Tibial nerve (tissue), 4 donors: ENCODE results near the gene INTS6L. TPM values are rescaled to one million over a fixed set of nuclear protein-coding genes. Genes with fewer than 3 reads are reported as not detected.

Experiments used
- DNase-seq, 2 donors: peaks; one replicate each; pipeline ENCODE4 v3.0.0-alpha.2; 2019; ENCODE audit warnings: low spot score in 2 of 2
- H3K27ac ChIP-seq, 4 donors: fragments of 200-600 bp; sonication (generic) in 3 of 4; one replicate each; pipeline ENCODE4 v1.5.1; 2017 to 2019; ENCODE audit warnings: mild to moderate bottlenecking in 1 of 4
- H3K27me3 ChIP-seq, 2 donors: fragments of 200-600 bp; sonication (generic) in 1 of 2; one replicate each; pipeline versions ENCODE4 v1.5.1 to v1.6.0; 2017 to 2019
- H3K36me3 ChIP-seq, 3 donors: fragments of 200-600 bp; sonication (generic); one replicate each; pipeline ENCODE4 v1.5.1; 2018 to 2019
- H3K4me1 ChIP-seq, 4 donors: fragments of 200-600 bp; sonication (generic) in 3 of 4; one replicate each; pipeline ENCODE4 v1.5.1; 2017 to 2019
- H3K4me3 ChIP-seq, 4 donors: fragments of 200-600 bp; sonication (generic) in 3 of 4; one replicate each; pipeline ENCODE4 v1.5.1; 2017 to 2019; ENCODE audit warnings: mild to moderate bottlenecking in 1 of 4, moderate library complexity in 1 of 4
- H3K9me3 ChIP-seq, 4 donors: fragments of 200-600 bp; sonication (generic) in 3 of 4; one replicate each; pipeline ENCODE4 v1.5.1; 2017 to 2019
- EP300 ChIP-seq, 2 donors: sonication (generic); formaldehyde crosslinking; IDR thresholded peaks; one replicate each; pipeline ENCODE4 v1.6.1; 2017; ENCODE audit warnings: antibody characterized with exemption in 2 of 2, mild to moderate bottlenecking in 1 of 2
- POLR2A ChIP-seq, 2 donors: fragments of 450-650 bp; IDR thresholded peaks; one replicate each; pipeline ENCODE4 v1.6.1; 2017; ENCODE audit warnings: antibody characterized with exemption in 2 of 2, mild to moderate bottlenecking in 2 of 2, moderate library complexity in 2 of 2
- WGBS, 2 donors: methylation state at CpG; one replicate each; pipeline ENCODE4 v1.1.5; 2018; 5-methylcytosine and 5-hydroxymethylcytosine counted together
- total RNA-seq, 4 donors: library from RNA; depleted of rRNA; stranded (reverse); fragments of >200 nt; gene quantifications; one replicate each; pipeline ENCODE4 v1.1.0, GENCODE V29; 2016
- TF ChIP-seq, protein P1 (sequence below), 5 experiments: fragments of 200-600 bp in 3 of 5; fragments of 450-650 bp in 2 of 5; sonication (generic) in 3 of 5; IDR thresholded peaks; one replicate each; pipeline ENCODE4 v1.5.1; 2016 to 2019; ENCODE audit warnings: antibody characterized with exemption in 5 of 5, mild to moderate bottlenecking in 3 of 5, moderate library complexity in 2 of 5

Gene INTS6L
- total RNA-seq, 4 donors from 2014 or later: 12.1 to 34.3 (median 13.9) TPM

DNA sequence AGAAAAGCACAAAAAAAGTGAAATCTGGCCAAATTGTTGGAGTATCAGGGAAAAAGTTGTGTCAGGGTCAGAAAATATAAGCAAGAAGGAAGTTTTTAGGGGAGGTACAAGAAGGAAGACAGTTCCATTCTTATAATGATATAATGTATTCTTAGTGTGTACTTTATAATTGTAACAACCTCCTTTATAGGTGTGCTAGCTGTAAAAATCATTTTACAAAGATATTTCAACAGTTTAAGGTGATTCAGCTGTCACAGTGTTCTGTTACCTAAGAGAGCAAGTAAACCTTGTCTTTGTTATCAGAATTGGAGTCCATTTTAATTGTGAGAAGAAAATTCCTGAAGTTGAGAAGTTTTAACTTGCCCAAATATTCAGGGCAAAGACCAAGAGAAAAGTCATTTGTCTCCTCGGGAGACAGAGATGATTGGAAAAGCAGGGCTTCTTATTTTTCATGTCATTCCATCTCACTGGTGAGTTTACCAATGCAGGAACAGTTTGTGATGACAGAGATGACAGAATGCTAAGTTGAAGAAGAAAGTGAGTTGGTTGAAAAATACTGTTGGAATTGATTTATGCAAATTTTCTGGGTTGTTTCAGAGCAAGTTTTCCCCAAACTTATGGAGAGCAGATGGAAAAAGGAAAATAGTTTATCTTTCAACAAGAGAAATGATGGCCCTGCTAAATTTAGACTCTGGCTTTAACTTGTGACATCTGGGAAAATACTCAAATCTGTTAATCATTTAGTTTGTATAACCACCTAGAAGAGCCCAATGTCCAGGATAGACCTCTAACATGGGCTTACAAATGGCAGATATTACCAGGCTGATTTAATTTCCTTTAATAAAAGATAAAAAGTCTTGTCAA, 14.8 kb downstream of the INTS6L start:
- TF ChIP-seq POLR2A (IDR thresholded peaks at IDR 0.05): no peak
- TF ChIP-seq, protein P1, sequence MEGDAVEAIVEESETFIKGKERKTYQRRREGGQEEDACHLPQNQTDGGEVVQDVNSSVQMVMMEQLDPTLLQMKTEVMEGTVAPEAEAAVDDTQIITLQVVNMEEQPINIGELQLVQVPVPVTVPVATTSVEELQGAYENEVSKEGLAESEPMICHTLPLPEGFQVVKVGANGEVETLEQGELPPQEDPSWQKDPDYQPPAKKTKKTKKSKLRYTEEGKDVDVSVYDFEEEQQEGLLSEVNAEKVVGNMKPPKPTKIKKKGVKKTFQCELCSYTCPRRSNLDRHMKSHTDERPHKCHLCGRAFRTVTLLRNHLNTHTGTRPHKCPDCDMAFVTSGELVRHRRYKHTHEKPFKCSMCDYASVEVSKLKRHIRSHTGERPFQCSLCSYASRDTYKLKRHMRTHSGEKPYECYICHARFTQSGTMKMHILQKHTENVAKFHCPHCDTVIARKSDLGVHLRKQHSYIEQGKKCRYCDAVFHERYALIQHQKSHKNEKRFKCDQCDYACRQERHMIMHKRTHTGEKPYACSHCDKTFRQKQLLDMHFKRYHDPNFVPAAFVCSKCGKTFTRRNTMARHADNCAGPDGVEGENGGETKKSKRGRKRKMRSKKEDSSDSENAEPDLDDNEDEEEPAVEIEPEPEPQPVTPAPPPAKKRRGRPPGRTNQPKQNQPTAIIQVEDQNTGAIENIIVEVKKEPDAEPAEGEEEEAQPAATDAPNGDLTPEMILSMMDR (IDR thresholded peaks at IDR 0.05): no peak
- TF ChIP-seq EP300 (IDR thresholded peaks at IDR 0.05): no peak
- 45 to 56% methylated on average over 1 of the region's 1 CpG for WGBS, 2 donors
- Histone ChIP-seq H3K27ac (no peak overlapping the region), H3K4me3 (no peak overlapping the region), H3K27me3 (peaks cover 0 to 9% of the 10 kb centered on the region in 2 donors), H3K4me1 (no peaks in the 10 kb centered on the region), H3K9me3 (no peaks in the 10 kb centered on the region), H3K36me3 (no peaks in the 10 kb centered on the region)
- no peak for DNase-seq

DNA sequence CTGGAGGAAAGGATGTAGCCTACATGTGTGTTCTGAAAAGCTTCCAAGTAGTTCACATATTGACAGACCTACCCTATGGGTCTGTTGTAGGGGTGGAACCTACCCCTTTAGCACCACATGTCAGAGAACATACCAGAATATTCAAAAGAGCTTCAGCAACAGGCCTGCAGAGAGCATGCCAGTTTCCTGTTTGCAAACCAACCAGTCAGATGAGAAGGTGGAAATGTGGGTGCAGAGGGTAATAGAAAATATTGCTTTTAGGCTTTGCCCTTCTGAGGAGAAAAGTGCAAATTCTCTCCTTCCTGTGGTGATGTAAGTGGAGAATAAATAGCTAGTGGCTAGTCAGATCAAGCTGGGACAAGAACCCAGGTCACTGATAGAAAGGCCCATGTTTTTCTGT, 16.4 kb downstream of the INTS6L start:
- DNase-seq: no peak
- H3K4me1 ChIP-seq: no peaks in the 10 kb centered on the region
- H3K4me3 ChIP-seq: no peak overlapping the region
- TF ChIP-seq POLR2A (IDR thresholded peaks at IDR 0.05) (no peak), EP300 (IDR thresholded peaks at IDR 0.05) (no peak)
- TF ChIP-seq, protein P1 (IDR thresholded peaks at IDR 0.05): no peak
- no peaks in the 10 kb centered on the region for H3K9me3 ChIP-seq
- H3K27ac ChIP-seq: no peak overlapping the region
- H3K36me3 ChIP-seq: no peaks in the 10 kb centered on the region
- H3K27me3 ChIP-seq: peaks cover 0 to 5% of the 10 kb centered on the region in 2 donors

DNA sequence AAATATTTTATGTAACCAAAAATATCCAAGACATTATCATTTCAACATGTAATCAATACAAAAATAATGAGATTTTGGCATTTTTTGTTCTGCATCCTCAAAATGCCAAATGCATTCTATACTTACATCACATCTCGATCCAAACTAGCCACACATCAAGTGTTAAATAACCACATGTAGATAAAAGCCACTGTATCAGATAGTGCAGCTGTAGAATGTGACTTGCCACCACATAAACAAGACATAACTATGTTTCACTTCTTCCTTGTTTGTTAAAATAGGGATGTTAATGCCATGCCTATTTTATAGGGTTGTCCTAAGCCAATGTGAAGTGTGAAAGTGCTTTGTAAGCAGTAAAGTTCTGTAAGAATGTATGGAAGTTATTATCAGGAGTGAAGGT, 20.9 kb downstream of the INTS6L start:
- no peak for DNase-seq
- Histone ChIP-seq H3K4me1 (peaks cover 0 to 6% (median 0%) of the 10 kb centered on the region in 4 donors), H3K36me3 (no peaks in the 10 kb centered on the region), H3K27me3 (no peaks in the 10 kb centered on the region), H3K4me3 (no peak overlapping the region), H3K9me3 (no peaks in the 10 kb centered on the region), H3K27ac (no peak overlapping the region)
- TF ChIP-seq POLR2A (IDR thresholded peaks at IDR 0.05): no peak
- TF ChIP-seq, protein P1 (IDR thresholded peaks at IDR 0.05): no peak
- TF ChIP-seq EP300 (IDR thresholded peaks at IDR 0.05): no peak
- WGBS, 2 donors: 57 to 93% methylated on average over 1 of the region's 1 CpG

DNA sequence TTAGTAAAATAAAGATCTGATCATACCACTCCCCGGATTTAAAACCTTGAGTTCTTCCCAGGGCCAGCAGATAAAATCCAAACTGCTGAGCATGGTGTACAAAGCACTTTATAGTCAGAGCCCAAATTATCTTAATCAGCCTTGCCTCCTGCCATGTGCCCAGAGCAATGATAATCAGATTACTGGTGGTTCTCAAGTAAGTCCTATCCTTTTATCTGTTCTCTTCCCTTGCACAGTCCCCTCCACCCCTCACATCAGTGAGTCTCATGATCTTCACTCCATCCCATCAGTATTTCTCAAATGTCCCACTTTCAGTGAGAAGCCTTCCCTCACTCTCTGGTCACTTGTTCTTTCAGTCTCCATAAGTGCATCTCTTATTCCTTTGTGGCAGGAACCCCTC, 22.7 kb downstream of the INTS6L start:
- Histone ChIP-seq H3K4me3 (no peak overlapping the region), H3K27ac (no peak overlapping the region), H3K9me3 (no peaks in the 10 kb centered on the region), H3K27me3 (peaks cover 0 to 6% of the 10 kb centered on the region in 2 donors), H3K4me1 (peaks cover 0 to 6% (median 0%) of the 10 kb centered on the region in 4 donors), H3K36me3 (no peaks in the 10 kb centered on the region)
- DNase-seq: no peak
- 69 to 88% methylated on average over 1 of the region's 1 CpG for WGBS, 2 donors
- no peak for TF ChIP-seq EP300 (IDR thresholded peaks at IDR 0.05)
- TF ChIP-seq, protein P1 (IDR thresholded peaks at IDR 0.05): no peak
- no peak for TF ChIP-seq POLR2A (IDR thresholded peaks at IDR 0.05)

DNA sequence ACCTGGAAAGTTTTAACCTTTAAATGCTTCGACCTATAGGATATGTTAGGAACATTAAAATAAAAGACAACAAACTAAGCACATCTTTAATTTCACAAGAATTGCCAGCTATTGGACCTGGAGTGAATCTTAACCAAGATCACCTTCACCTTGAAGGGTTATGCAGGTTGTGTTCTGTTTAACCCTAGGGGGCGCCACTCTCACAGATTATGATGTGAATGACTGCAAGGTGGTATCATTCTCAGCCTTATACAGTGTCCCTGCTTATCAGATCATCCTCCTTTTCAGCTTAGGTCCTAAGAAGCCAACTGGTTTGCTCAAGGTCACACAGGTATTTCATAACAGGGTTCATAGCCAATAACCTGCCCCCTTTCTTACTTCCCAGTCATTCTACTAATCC, 23.5 kb downstream of the INTS6L start:
- Histone ChIP-seq H3K27me3 (peaks cover 0 to 6% of the 10 kb centered on the region in 2 donors), H3K36me3 (no peaks in the 10 kb centered on the region), H3K27ac (no peak overlapping the region), H3K4me3 (no peak overlapping the region), H3K9me3 (no peaks in the 10 kb centered on the region), H3K4me1 (peaks cover 0 to 6% (median 0%) of the 10 kb centered on the region in 4 donors)
- no peak for DNase-seq
- WGBS, 2 donors: 24 to 29% methylated on average over 2 of the region's 2 CpGs
- TF ChIP-seq, protein P1 (IDR thresholded peaks at IDR 0.05): no peak
- TF ChIP-seq POLR2A (IDR thresholded peaks at IDR 0.05) (no peak), EP300 (IDR thresholded peaks at IDR 0.05) (no peak)
